ENCODE data around the gene SERPINB6. TPM values are rescaled to one million over a fixed set of nuclear protein-coding genes. Genes with fewer than 3 reads are reported as not detected.

The SERPINB6 gene
- total and polyA plus RNA-seq, 9 of the 15 experiments (the other 6 are each of a cell fraction or from before 2014, with no cell fraction given): 86.6 to 211 (median 143) TPM

- TF ChIP-seq RERE (CRISPR knock-in tag; IDR thresholded peaks at IDR 0.05; ENCODE audit: borderline replicate concordance): no peak
- TF ChIP-seq IRF2 (CRISPR knock-in tag; IDR thresholded peaks at IDR 0.05): no peak
- TF ChIP-seq NFIX (CRISPR knock-in tag; IDR thresholded peaks at IDR 0.05; ENCODE audit: low read depth): no peak
- TF ChIP-seq HNRNPH1 (optimal IDR thresholded peaks at IDR 0.05; ENCODE audit: low read depth, low read length): no peak
- no peak for TF ChIP-seq HDAC6 (IDR thresholded peaks at IDR 0.05; ENCODE audit: low read depth, low read length)
- peak; percentile 37; the same call in 1 of the 2 replicates for TF ChIP-seq TRIM28 (IDR thresholded peaks at IDR 0.05)
- no peak for TF ChIP-seq MBD1 (CRISPR knock-in tag; IDR thresholded peaks at IDR 0.05)
- no peak for TF ChIP-seq ZNF398 (CRISPR knock-in tag; IDR thresholded peaks at IDR 0.05)
- TF ChIP-seq COPS2 (conservative IDR thresholded peaks at IDR 0.05): no peak
- 0 out of 4 replicates have a peak, but pooled peaks of 1 of the 2 experiments have one; percentile 37 for TF ChIP-seq NRF1 (conservative IDR thresholded peaks at IDR 0.05 in 1 of 2, IDR thresholded peaks at IDR 0.05 in 1 of 2)
- no peak for TF ChIP-seq NR3C1 (CRISPR knock-in tag; IDR thresholded peaks at IDR 0.05)
- no peak for TF ChIP-seq HOXB6 (CRISPR knock-in tag; IDR thresholded peaks at IDR 0.05; ENCODE audit: borderline replicate concordance)
- TF ChIP-seq ZNF75A (CRISPR knock-in tag; IDR thresholded peaks at IDR 0.05): no peak
- 0 out of 2 replicates have a peak, but pooled peaks have one; percentile 10 for TF ChIP-seq CAMTA2 (CRISPR knock-in tag; conservative IDR thresholded peaks at IDR 0.05)
- TF ChIP-seq ZBED1 (IDR thresholded peaks at IDR 0.05): peak; percentile 69; the same call in 1 of the 2 replicates
- no peak for TF ChIP-seq SRSF3 (IDR thresholded peaks at IDR 0.05; ENCODE audit: insufficient read depth, low read length)
- TF ChIP-seq, protein P1, sequence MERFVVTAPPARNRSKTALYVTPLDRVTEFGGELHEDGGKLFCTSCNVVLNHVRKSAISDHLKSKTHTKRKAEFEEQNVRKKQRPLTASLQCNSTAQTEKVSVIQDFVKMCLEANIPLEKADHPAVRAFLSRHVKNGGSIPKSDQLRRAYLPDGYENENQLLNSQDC (CRISPR knock-in tag; IDR thresholded peaks at IDR 0.05): no peak
- no peak for TF ChIP-seq ZNF583 (CRISPR knock-in tag; IDR thresholded peaks at IDR 0.05)
- TF ChIP-seq SREBF2 (CRISPR knock-in tag; IDR thresholded peaks at IDR 0.05): no peak
Observed at GRCh38 chr6:2989332-2990247, 18.2 kb upstream of the SERPINB6 start (continued).

Measured in K562 (cell line).